GOT3 (cell line): ENCODE measurements around the gene ACTG2.
A peak's percentile ranks its signal among the peaks of the same experiment; 100 is the strongest.
"Not testable (repeated sequence)": the region's sequence is repeated elsewhere in the genome, so short reads cannot be mapped to it uniquely, and the experiment has no call there.

ENCODE experiments used
- DNase-seq: peaks from one replicate; lab custom pipeline; 2025; ENCODE audit warnings: mixed read lengths; lab: John Stamatoyannopoulos, UW

Gene ACTG2

GRCh38 chr2:73893764-73894474 is 1.1 kb downstream of the ACTG2 start:
- no peak for DNase-seq

- no peak for DNase-seq
Observed at GRCh38 chr2:73894475-73894850, 1.7 kb downstream of the ACTG2 start.

- no peak for DNase-seq
Observed at GRCh38 chr2:73894877-73895276, 2.1 kb downstream of the ACTG2 start.

- no peak for DNase-seq
Observed at GRCh38 chr2:73895473-73895872, 2.7 kb downstream of the ACTG2 start.

GRCh38 chr2:73896362-73897239 is 3.8 kb downstream of the ACTG2 start:
- DNase-seq, result peak; percentile 7

- DNase-seq, result no peak
Observed at GRCh38 chr2:73897240-73897583, 4.4 kb downstream of the ACTG2 start.

- DNase-seq, result no peak
Observed at GRCh38 chr2:73897934-73898333, 5.1 kb downstream of the ACTG2 start.

GRCh38 chr2:73899801-73900336 is 7.1 kb downstream of the ACTG2 start:
- no peak for DNase-seq

- no peak for DNase-seq
Observed at GRCh38 chr2:73901143-73901542, 8.3 kb downstream of the ACTG2 start.

- no peak for DNase-seq
Observed at GRCh38 chr2:73902284-73902683, 9.5 kb downstream of the ACTG2 start.

GRCh38 chr2:73903313-73903712 is 10.5 kb downstream of the ACTG2 start:
- DNase-seq, result no peak

GRCh38 chr2:73903949-73904613 is 11.3 kb downstream of the ACTG2 start:
- DNase-seq, result not testable (repeated sequence)

GRCh38 chr2:73904952-73905351 is 12.1 kb downstream of the ACTG2 start:
- no peak for DNase-seq

- DNase-seq, result no peak
Observed at GRCh38 chr2:73906847-73907505, 14.2 kb downstream of the ACTG2 start.

GRCh38 chr2:73907840-73908452 is 15.1 kb downstream of the ACTG2 start:
- no peak for DNase-seq

GRCh38 chr2:73908689-73909652 is 16.2 kb downstream of the ACTG2 start:
- no peak for DNase-seq

GRCh38 chr2:73910873-73911547 is 18.2 kb downstream of the ACTG2 start:
- DNase-seq, result no peak

GRCh38 chr2:73911548-73912208 is 18.9 kb downstream of the ACTG2 start:
- DNase-seq, result no peak

GRCh38 chr2:73913414-73914054 is 20.7 kb downstream of the ACTG2 start:
- DNase-seq, result no peak
